ENCODE measurements around the gene KCNK7. TPM values are rescaled to one million over a fixed set of nuclear protein-coding genes. Genes with fewer than 3 reads are reported as not detected.

KCNK7 gene
- total and polyA plus RNA-seq, 2 experiments from 2014 or later: 0.60 TPM; not detected in 1

GRCh38 chr11:65622011-65622410 is 26.4 kb upstream of the KCNK7 start:
- peaks cover 40% of the 10 kb centered on the region for H3K36me3 Mint-ChIP-seq (ENCODE audit: low read depth)
- H3K27ac Mint-ChIP-seq: no peak overlapping the region
- peaks cover 12% of the 10 kb centered on the region for H3K27me3 Mint-ChIP-seq (ENCODE audit: insufficient read depth, low read depth, poor library complexity)

More at GRCh38 chr11:65622011-65622410, 26.4 kb upstream of the KCNK7 start:
- H4K20me1 ChIP-seq (replicated peaks; ENCODE audit: insufficient read depth): peaks cover 6% of the 10 kb centered on the region; the same call in 1 of the 2 replicates
- H3K4me3 Mint-ChIP-seq: no peak overlapping the region
- no peak overlapping the region for H3K27ac ChIP-seq (ENCODE audit: low read depth)
- H3K4me1 ChIP-seq (ENCODE audit: insufficient read depth): no peaks in the 10 kb centered on the region
- H3F3A ChIP-seq (replicated peaks; ENCODE audit: low read depth): no peaks in the 10 kb centered on the region; the same call in 1 of the 2 replicates
- no peak for TF ChIP-seq POLR2AphosphoS5 (IDR thresholded peaks at IDR 0.05; ENCODE audit: low read depth)
- no peak for TF ChIP-seq ZNF462 (CRISPR knock-in tag; IDR thresholded peaks at IDR 0.05)
- TF ChIP-seq NANOG (IDR thresholded peaks at IDR 0.05; ENCODE audit: borderline replicate concordance): no peak
- no peak for TF ChIP-seq ZNF114 (CRISPR knock-in tag; IDR thresholded peaks at IDR 0.05)
- no peak for TF ChIP-seq CREB1 (CRISPR knock-in tag; IDR thresholded peaks at IDR 0.05; ENCODE audit: low read depth)
- TF ChIP-seq CTCF (conservative IDR thresholded peaks at IDR 0.05; ENCODE audit: low read depth in 2 of 2): no peak
- TF ChIP-seq REST (IDR thresholded peaks at IDR 0.05; ENCODE audit: unreplicated experiment): no peak
- TF ChIP-seq JUNB (IDR thresholded peaks at IDR 0.05; ENCODE audit: unreplicated experiment): no peak
- no peak for TF ChIP-seq STAT1 (IDR thresholded peaks at IDR 0.05; ENCODE audit: unreplicated experiment)
- no peak for TF ChIP-seq EZH2 (IDR thresholded peaks at IDR 0.05; ENCODE audit: low read depth, unreplicated experiment)
- no peak for TF ChIP-seq ETS1 (IDR thresholded peaks at IDR 0.05)
- TF ChIP-seq EZH2phosphoT487 (IDR thresholded peaks at IDR 0.05; ENCODE audit: unreplicated experiment): no peak
- no peak for TF ChIP-seq ZNF331 (CRISPR knock-in tag; IDR thresholded peaks at IDR 0.05; ENCODE audit: low read depth)
- no peaks in the 10 kb centered on the region for H3K9me3 Mint-ChIP-seq
- H3K36me3 ChIP-seq (ENCODE audit: insufficient read depth): peaks cover 7% of the 10 kb centered on the region
- H3K4me2 ChIP-seq: no peak overlapping the region
- DNase-seq (ENCODE audit: low spot score) (no peak), ATAC-seq (no peak)
- H3K9me2 ChIP-seq (ENCODE audit: insufficient read depth): no peaks in the 10 kb centered on the region
- no peak overlapping the region for H2AFZ ChIP-seq
- peaks cover 9% of the 10 kb centered on the region for H3K79me2 ChIP-seq (replicated peaks; ENCODE audit: insufficient read depth)
- peaks cover under 1% of the 10 kb centered on the region; the same call in 1 of the 3 replicates for H3K4me1 Mint-ChIP-seq
- H3K27me3 ChIP-seq (ENCODE audit: insufficient read depth): no peaks in the 10 kb centered on the region
- no peak overlapping the region for H3K4me3 ChIP-seq

Data from GM23338 (cell line).